ENCODE measurements around the gene ARHGAP31. TPM values are rescaled to one million over a fixed set of nuclear protein-coding genes. Genes with fewer than 3 reads are reported as not detected.

ARHGAP31 gene
- total RNA-seq, 1 experiment from 2014 or later, result 7.2 TPM

GRCh38 chr3:119418641-119419040 is 124.5 kb downstream of the ARHGAP31 start:
- no peaks in the 10 kb centered on the region; the same call in 1 of the 2 replicates for H3K4me1 Mint-ChIP-seq
- DNase-seq (ENCODE audit: low spot score) (no peak), ATAC-seq (no peak)
- CTCF ChIA-PET, result no interaction called here
- H3K4me3 Mint-ChIP-seq, result no peak overlapping the region
- TF ChIP-seq SMAD4 (CRISPR knock-in tag; IDR thresholded peaks at IDR 0.05) (no peak), NFE2L1 (CRISPR knock-in tag; IDR thresholded peaks at IDR 0.05) (no peak), ZNF396 (CRISPR knock-in tag; IDR thresholded peaks at IDR 0.05; ENCODE audit: borderline replicate concordance) (no peak), ZNF281 (CRISPR knock-in tag; IDR thresholded peaks at IDR 0.05) (no peak), ATF1 (CRISPR knock-in tag; IDR thresholded peaks at IDR 0.05) (no peak), JAZF1 (CRISPR knock-in tag; IDR thresholded peaks at IDR 0.05) (no peak), STAT6 (CRISPR knock-in tag; conservative IDR thresholded peaks at IDR 0.05; ENCODE audit: low read depth) (no peak), MXD4 (CRISPR knock-in tag; IDR thresholded peaks at IDR 0.05; ENCODE audit: borderline replicate concordance) (no peak), MAX (CRISPR knock-in tag; IDR thresholded peaks at IDR 0.05) (no peak), CDX4 (CRISPR knock-in tag; IDR thresholded peaks at IDR 0.05; ENCODE audit: borderline replicate concordance) (no peak), ZNF532 (CRISPR knock-in tag; IDR thresholded peaks at IDR 0.05; ENCODE audit: borderline replicate concordance) (no peak), E2F5 (CRISPR knock-in tag; IDR thresholded peaks at IDR 0.05) (no peak), NR2C2 (CRISPR knock-in tag; IDR thresholded peaks at IDR 0.05) (no peak), ATF6 (CRISPR knock-in tag; IDR thresholded peaks at IDR 0.05) (no peak), EMX1 (CRISPR knock-in tag; IDR thresholded peaks at IDR 0.05) (no peak), PRRX2 (CRISPR knock-in tag; IDR thresholded peaks at IDR 0.05) (no peak), RELA (CRISPR knock-in tag; IDR thresholded peaks at IDR 0.05; ENCODE audit: borderline replicate concordance) (no peak), OVOL2 (CRISPR knock-in tag; IDR thresholded peaks at IDR 0.05; ENCODE audit: borderline replicate concordance) (no peak), ZNF671 (CRISPR knock-in tag; IDR thresholded peaks at IDR 0.05) (no peak), FOXP1 (CRISPR knock-in tag; IDR thresholded peaks at IDR 0.05; ENCODE audit: borderline replicate concordance) (no peak)
- H3K27ac Mint-ChIP-seq, result no peak overlapping the region
- POLR2A ChIA-PET, result no interaction called here
- peaks cover 2% of the 10 kb centered on the region; the same call in 1 of the 2 replicates for H3K9me3 Mint-ChIP-seq
- H3K27me3 Mint-ChIP-seq (ENCODE audit: low read depth), result no peaks in the 10 kb centered on the region; the same call in 1 of the 2 replicates
- no peaks in the 10 kb centered on the region for H3K36me3 Mint-ChIP-seq

Measured in WTC11 (cell line).